Measurements from ENCODE around the gene PLPP3.

Gene PLPP3

GRCh38 chr1:56494306-56494705 is 85.1 kb downstream of the PLPP3 start:
- no peak for DNase-seq

GRCh38 chr1:56493826-56494225 is 85.5 kb downstream of the PLPP3 start:
- DNase-seq = no peak

GRCh38 chr1:56491441-56491840 is 87.9 kb downstream of the PLPP3 start:
- DNase-seq = no peak

- DNase-seq = no peak
These were observed 88.7 kb downstream of the PLPP3 start for GRCh38 chr1:56490619-56491018.

- no peak for DNase-seq
These were observed 89.7 kb downstream of the PLPP3 start for GRCh38 chr1:56489695-56490094.

GRCh38 chr1:56484695-56485094 is 94.7 kb downstream of the PLPP3 start:
- DNase-seq = no peak

- no peak for DNase-seq
These were observed 96.3 kb downstream of the PLPP3 start for GRCh38 chr1:56483104-56483503.

- no peak for DNase-seq
These were observed 96.9 kb downstream of the PLPP3 start for GRCh38 chr1:56482486-56482885.

- DNase-seq = no peak
These were observed 98.1 kb downstream of the PLPP3 start for GRCh38 chr1:56481140-56481694.

GRCh38 chr1:56478734-56479133 is 100.6 kb downstream of the PLPP3 start:
- DNase-seq = no peak

GRCh38 chr1:56477164-56478111 is 101.9 kb downstream of the PLPP3 start:
- no peak for DNase-seq

GRCh38 chr1:56473582-56474270 is 105.6 kb downstream of the PLPP3 start:
- DNase-seq = no peak

GRCh38 chr1:56472860-56473259 is 106.5 kb downstream of the PLPP3 start:
- DNase-seq = no peak

GRCh38 chr1:56469640-56470371 is 109.6 kb downstream of the PLPP3 start:
- DNase-seq = no peak

GRCh38 chr1:56468518-56468917 is 110.8 kb downstream of the PLPP3 start:
- no peak for DNase-seq

GRCh38 chr1:56466538-56466937 is 112.8 kb downstream of the PLPP3 start:
- DNase-seq = no peak

GRCh38 chr1:56464294-56464693 is 115.1 kb downstream of the PLPP3 start:
- no peak for DNase-seq

- no peak for DNase-seq
These were observed 116.0 kb downstream of the PLPP3 start for GRCh38 chr1:56463376-56463775.

GRCh38 chr1:56462209-56462608 is 117.2 kb downstream of the PLPP3 start:
- DNase-seq = no peak

GRCh38 chr1:56461158-56462127 is 117.9 kb downstream of the PLPP3 start:
- no peak for DNase-seq

GRCh38 chr1:56459260-56459659 is 120.1 kb downstream of the PLPP3 start:
- no peak for DNase-seq

Measured in CD4-positive, alpha-beta T cell treated with Interleukin-6 for 4 hours (primary cell).